T follicular helper cell (primary cell): ENCODE measurements around the gene TP63.

Experiments used
- DNase-seq: peaks from one replicate; pipeline ENCODE4 v3.0.0-alpha.2; 2020; ENCODE audit warnings: low read depth

TP63 gene

DNA sequence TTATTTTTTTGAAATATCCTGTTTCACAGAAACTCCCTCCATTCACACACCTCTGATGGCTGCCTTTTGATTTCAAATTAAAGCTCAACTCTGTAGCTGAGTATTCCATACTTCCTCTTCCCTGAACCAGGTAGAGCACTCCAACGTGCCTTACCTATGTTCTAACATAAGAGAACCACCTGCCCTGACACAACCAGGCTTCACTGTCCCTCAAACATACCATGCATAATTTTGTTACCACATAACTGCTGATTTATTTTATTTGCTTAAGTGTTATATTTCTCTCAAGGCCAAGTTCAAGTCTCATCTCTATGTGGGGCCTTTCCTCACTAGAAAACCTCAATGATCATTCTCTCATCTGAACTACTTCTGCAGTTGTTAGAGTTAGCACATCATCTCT is 279.8 kb downstream of the TP63 start:
- no peak for DNase-seq

DNA sequence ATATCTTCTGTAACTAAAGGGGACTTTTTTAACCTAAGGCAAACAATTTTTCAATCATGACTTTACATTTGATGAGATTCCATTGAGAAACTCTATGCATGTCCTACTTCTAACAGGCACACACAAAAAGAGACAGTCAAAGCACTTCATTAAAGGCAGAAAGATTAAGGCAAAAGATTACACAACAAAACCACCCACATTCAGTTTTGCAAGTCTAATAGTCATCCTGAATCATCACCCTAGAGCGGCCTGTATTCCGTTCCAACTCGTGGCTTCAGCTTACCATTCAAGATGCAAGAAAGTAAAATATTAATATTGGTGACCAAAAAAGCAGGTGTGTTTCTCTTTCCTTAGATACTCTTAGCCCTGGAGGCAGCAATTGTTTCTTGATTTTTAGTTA is 283.6 kb downstream of the TP63 start:
- no peak for DNase-seq

DNA sequence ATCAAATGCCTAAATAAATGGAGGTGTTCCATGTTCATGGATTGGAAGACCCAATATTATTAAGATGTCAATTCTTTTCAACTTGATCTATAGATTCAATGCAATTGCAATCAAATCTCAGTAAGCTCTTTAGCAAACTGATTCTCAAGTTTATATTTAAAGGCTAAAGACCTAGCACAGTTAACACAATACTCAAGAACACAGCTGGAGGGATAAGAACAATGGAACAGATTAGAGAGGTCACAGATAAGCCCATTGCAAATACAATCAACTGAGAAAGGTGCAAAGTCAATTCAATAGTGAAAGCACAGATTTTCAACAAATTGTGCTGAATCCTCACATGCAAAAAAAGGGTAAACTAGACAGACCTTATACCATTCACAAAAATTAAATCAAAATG is 290.6 kb downstream of the TP63 start:
- no peak for DNase-seq

DNA sequence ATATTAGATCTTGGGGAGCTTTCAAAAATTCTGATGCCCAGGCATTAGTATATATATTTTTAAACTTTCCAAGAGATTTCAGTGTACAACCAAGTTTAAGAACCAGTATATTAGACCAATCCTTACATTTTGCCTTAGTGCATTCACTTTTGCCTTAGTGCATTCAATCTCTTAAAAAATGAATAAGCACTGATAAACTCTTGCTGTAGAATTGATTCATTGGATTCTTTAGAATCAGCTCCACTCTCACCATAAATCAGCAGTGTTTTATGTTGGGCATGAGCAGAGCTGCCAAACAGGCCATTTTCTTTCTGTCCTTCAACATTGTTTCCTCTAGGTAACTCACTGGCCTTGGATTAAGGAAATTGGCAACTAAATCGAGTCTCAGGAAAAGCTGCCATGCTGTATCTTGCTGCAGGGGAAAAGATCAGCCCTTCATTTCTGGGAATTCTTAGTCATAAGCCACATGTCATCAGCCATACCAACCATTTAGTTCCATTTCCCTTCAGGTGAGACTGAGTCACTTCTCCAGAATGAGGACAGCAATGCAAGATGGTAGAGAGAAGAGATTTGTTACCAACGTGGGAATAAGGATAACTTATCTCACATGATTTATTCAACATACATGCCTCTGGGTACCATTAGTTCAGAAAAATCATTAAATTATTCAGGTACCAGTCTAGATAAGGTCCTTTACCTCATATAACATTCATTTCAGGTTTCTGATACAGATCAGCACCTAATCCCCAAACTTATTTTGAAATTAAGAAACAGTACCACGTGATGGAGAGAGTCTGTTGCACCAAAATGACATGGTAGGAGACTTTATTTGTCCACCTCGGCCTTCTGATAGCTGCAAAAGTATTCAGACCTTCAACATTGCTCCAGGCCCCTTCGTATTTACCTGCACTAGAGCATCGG is 297.0 kb downstream of the TP63 start:
- DNase-seq = no peak

DNA sequence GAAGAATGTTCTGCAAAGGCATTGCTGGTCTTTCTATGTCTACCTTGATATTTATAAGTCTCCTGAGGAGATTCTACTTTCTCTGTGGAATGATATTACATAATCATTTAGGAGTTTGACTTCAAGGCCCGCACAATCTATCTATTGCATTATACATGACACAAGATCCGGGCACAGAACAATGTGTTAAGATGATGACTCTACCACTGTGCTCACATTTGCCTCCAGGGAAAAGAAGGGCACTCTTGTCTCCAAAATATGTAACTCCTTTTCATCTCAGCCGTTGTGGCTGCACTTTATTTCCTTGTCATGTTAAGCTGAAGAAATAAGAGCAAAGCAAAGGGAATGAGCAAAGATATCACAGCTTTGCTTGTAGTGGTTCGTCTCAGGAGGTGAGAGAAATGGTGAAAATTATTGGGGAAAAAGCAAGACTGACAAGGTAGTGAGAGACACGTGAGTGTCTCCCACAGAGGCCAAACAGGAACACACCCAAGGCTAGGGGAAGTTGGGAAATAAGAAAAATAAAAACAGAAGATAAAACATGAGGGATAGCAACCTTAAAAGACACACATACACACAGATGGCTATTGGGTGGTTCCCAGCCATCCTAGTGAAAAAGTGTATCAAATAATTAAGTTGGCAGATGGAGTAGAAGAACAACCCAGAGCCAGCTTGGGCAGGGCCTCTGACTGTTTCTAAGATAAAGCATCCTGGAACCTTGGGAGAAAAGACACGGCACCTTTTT is 305.2 kb downstream of the TP63 start:
- no peak for DNase-seq

DNA sequence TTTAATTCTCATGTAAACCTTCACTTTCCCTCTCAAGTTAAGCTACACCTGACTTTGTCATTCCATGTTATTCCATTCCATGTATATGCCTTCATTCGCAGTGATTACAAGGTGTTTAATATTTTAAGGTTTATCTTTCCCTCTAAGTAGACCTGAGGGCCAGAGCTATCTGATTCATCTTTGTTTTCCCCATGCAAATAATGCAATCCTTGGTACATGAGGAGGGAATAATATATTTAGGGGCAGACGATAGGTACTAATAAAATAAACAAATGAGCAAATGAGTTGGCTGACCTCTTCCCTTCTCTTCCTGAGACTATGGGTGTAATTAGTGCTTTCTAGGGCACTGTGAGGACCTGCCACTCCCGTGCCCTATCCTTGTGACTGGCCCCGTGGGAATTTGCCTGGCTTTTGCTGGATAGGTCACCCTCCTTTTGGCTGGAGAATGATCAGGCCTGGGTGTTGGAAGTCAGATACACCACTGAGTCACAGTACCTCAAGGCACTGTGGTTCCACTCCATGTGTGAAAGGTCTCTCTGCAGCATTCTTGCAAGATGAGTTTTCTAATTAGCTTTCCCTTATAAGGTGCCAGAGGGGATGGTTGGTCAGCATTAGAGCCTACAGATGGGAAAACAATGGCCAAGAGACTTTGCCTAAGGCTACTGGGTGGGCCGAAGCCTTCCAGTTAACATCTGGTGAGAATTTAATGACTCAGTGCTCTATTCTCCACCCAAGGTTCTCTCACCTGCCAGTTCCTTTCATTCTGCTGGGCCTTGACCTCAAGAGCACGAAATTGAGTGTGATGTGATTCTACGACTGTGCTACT is 306.3 kb downstream of the TP63 start:
- no peak for DNase-seq

DNA sequence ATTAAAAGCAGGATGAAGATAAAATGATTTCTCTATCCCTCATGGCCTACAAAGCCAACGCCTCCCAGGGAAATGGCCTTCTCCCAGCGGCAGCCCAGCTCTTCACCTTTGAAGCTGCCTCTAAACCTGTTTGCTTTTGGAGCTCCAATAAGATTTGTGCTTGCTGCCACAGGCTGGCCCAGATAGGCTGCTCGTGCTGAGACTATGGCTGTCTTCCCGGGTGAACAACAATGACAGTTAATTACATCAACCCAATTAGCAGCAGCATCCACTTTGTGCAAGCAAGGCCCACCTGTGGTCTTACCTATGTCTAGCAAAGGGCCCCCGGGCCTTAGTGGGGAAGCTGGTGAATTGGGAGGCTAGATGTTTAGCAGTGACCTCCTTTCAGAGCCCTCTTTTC is 309.9 kb downstream of the TP63 start:
- no peak for DNase-seq

DNA sequence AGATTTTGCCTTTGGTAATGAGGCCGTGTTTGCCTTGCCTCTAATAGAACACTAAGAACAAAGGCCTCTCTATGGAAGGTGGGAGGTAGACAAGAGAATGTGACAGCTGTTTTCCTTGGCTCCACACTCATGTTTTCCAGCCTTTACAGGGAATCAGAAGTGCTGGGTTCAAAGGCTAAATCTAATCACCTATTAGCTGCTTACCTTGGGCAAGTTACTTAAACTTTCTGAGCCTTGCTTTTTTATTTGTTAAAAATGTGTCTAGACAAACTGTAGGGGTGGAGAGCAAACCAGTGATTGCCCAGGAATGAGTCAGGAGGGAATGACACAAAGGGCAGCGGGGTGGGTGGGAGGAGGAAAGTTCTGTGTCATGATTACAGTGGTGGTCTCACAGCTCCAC is 310.5 kb downstream of the TP63 start:
- DNase-seq = no peak

DNA sequence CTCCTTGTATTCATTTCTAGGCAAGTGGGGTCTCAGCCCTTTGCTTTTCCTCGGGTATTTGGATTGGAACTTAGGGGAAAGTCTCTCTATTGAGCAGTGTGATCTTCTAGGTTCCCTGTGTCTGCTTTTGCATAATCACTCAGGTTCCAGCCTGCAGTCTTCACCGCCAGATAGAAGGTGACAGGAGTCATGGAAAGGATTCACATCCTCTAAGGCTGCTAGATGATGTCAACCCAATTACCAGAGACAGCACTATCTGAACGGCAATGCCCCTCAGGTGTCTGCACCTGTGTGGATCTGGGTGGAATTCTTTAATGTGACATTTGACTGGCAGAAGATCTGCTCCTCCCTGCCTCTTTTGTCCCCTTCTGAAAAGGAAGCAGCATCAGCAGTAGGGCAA is 311.8 kb downstream of the TP63 start:
- DNase-seq = no peak

DNA sequence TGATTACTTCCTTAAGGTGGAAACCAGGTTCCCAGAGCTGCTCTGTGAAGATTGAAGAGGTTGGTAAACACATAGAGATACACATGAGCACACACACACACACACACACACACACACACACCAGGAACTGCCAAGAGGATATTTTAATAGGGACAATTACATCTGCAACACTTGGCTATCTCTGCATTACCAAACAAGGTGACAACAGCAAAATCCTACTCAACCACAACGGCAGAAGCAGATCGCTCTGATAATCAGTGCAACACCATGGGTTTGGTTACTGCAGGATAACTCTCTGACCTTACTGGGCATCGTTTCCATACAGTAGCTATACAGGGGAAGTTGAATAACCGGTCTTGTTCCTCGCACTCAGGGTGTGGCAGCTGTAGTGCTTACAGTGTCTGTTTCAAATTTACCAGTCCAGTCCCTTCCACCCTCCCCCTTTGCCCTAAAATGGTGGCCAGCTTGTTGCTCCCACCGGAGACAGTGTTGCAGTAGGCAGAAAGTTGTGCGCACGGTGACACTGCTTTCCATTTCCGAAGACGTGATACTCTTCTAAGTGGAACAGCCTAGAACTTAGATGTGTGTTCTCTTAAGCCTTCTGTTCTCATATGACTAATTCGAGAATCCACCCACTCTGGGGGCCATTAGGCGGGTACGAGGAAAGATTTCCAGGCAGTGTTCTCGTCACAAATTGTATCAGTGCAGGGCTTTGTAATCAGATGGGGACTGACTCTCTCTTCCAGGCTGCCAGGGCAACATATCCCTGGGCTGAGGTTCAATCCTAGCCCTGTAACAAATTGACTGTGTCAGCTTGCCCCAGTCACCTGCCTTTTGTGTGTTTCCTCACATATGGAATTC is 313.3 kb downstream of the TP63 start:
- DNase-seq = no peak

DNA sequence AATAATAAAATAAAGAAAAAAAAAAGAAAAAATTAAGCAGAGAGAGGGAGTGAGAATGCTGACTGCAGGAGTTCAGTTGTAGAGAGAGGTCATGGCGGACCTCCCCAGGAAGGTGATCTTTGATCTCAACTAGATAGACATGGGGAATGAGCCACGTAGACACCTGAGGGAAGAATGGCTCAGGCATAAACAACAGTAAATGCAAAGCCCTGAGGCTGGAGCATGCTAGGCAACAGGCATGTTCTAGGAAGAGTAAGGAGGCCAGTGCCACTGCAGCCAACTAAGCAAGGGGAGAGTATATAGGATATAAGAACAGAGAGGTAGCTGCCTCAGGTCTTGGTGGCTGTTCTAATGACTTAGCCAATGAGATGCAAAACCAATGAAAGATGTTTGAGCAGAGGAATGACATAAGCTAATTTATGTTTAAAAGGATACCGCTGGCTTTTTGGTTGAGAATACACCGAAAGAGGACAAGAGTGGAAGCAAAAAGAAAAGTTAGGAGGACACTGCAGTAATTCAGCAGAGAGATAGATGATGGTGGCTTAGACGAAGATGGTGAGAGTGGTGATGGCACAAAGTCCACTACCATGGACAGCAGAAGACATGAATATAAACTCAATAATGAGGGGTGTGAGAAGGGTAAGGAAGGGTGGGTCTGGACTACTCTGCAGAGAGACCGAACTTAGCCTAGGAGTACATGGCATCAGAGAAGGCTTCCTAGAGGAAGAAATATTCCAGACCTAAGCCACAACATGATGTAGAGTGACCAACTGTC is 314.9 kb downstream of the TP63 start:
- DNase-seq = no peak
